ENCODE measurements around the gene TMEM270.

Gene TMEM270

DNA sequence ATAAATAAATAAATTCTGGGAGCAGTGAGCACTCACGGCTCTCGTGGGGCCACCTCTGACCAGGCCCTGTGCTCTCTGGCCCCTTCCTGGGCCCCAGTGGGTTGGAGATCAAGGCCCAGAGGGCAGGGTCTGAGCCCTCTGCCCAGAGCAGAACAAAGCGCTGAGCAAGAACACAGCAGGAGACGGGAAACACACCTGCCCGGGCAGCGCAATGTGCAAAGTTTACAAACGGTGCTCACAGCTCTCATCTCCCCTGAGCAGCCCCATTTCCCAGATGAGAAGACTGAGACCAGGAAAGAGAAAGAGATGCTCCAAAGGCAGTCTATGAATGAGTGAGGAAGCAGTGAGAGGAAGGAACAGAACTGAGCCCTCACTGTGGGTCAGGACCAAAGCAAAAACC, 21.7 kb upstream of the TMEM270 start:
- Histone ChIP-seq H3K36me3 (ENCODE audit: control insufficient read depth in 1 of 2, insufficient read depth in 2 of 2, low read depth in 1 of 2, low read length in 2 of 2) (peaks cover 0 to 11% of the 10 kb centered on the region in 2 experiments), H3K9ac (ENCODE audit: low read length) (no peak overlapping the region), H3K27ac (ENCODE audit: low read length, poor library complexity, severe bottlenecking) (no peak overlapping the region), H4K91ac (ENCODE audit: low read length) (no peak overlapping the region), H2AK5ac (ENCODE audit: low read length, severe bottlenecking) (no peak overlapping the region), H4K8ac (ENCODE audit: low read length) (no peak overlapping the region), H3K9me3 (ENCODE audit: control insufficient read depth, low read length) (no peaks in the 10 kb centered on the region), H2BK15ac (ENCODE audit: low read depth, poor library complexity, severe bottlenecking) (no peak overlapping the region), H3K27me3 (ENCODE audit: control insufficient read depth in 1 of 2, insufficient read depth in 1 of 2, low read length in 2 of 2) (no peaks in the 10 kb centered on the region), H3K4me1 (ENCODE audit: control insufficient read depth, insufficient read depth, low read depth, low read length) (peaks cover 16% of the 10 kb centered on the region), H2BK12ac (ENCODE audit: low read length in 2 of 2) (no peak overlapping the region), H3K4me2 (ENCODE audit: low read length, poor library complexity, severe bottlenecking) (no peak overlapping the region), H3K18ac (ENCODE audit: low read depth in 1 of 2, low read length in 2 of 2) (no peak overlapping the region), H3K14ac (ENCODE audit: low read length in 2 of 2) (no peak overlapping the region), H2BK120ac (ENCODE audit: low read depth, low read length) (no peak overlapping the region), H3K4ac (ENCODE audit: low read depth in 1 of 2, low read length in 2 of 2) (no peak overlapping the region), H2BK5ac (ENCODE audit: low read depth, low read length, poor library complexity, severe bottlenecking) (no peak overlapping the region), H3K4me3 (ENCODE audit: insufficient read depth in 1 of 2, low read depth in 1 of 2, low read length in 2 of 2) (no peak overlapping the region), H2AFZ (ENCODE audit: low read depth, low read length) (no peak overlapping the region), H3K23ac (ENCODE audit: low read length in 2 of 2) (no peak overlapping the region), H3K79me1 (replicated peaks; ENCODE audit: low read length, poor library complexity, severe bottlenecking) (peaks cover 8% of the 10 kb centered on the region)
- no peak for DNase-seq
- 91% methylated on average over 5 of the region's 7 CpGs for WGBS

DNA sequence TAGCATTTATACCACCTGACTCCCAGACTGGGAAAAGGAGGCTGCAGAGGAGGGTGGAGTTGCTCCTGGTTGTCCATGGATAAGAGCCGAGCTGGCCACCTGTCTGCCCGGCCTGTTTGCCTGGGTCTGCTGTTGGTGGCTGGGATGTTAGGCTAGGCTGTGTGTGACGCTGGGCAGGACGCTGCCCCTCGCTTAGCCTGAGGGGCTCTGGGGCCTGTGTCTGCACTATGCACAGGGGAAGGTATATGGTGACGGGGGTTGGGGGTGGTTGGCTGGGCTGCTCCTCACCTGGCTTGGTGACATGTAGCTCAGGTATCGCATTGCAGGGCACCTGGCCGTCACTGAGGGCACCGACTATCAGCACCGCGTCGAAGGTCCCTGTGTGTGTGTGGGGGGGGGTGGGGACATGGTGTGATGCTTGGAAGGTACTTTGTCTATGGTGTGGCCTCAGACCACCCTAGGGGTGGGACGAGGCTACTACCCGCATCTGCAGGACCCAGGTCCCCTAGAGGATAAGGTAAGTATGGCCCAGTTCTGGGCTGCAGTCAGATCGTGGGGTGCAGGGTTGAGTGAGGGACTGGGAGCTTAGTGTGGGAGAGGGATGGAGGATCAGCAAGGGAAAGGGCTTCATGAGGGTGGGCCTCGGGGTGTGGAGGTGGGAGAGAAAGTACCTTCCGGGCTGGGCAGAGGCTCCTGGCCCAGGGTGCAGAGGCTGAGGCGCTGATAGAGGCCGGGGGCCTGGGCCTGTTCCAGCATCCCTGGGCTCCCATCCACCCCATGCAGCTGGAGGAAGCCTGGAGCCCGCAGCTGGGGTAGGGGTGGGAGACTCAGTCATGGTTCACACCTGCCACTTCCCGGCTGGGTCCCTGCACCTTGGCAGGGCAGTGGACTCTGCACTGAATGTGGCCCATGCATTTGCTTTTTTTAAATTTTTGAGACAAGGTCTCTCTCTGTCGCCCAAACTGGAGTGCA, 20.9 kb upstream of the TMEM270 start:
- Histone ChIP-seq H2AK5ac (ENCODE audit: low read length, severe bottlenecking) (no peak overlapping the region), H4K91ac (ENCODE audit: low read length) (no peak overlapping the region), H3K36me3 (ENCODE audit: control insufficient read depth in 1 of 2, insufficient read depth in 2 of 2, low read depth in 1 of 2, low read length in 2 of 2) (peaks cover 0 to 11% of the 10 kb centered on the region in 2 experiments), H2BK5ac (ENCODE audit: low read depth, low read length, poor library complexity, severe bottlenecking) (no peak overlapping the region), H3K9ac (ENCODE audit: low read length) (no peak overlapping the region), H3K9me3 (ENCODE audit: control insufficient read depth, low read length) (no peaks in the 10 kb centered on the region), H3K79me1 (replicated peaks; ENCODE audit: low read length, poor library complexity, severe bottlenecking) (peaks cover 8% of the 10 kb centered on the region), H3K4me2 (ENCODE audit: low read length, poor library complexity, severe bottlenecking) (no peak overlapping the region), H3K27me3 (ENCODE audit: control insufficient read depth in 1 of 2, insufficient read depth in 1 of 2, low read length in 2 of 2) (no peaks in the 10 kb centered on the region), H2BK12ac (ENCODE audit: low read length in 2 of 2) (no peak overlapping the region), H3K4me3 (ENCODE audit: insufficient read depth in 1 of 2, low read depth in 1 of 2, low read length in 2 of 2) (no peak overlapping the region), H2BK15ac (ENCODE audit: low read depth, poor library complexity, severe bottlenecking) (no peak overlapping the region), H4K8ac (ENCODE audit: low read length) (no peak overlapping the region), H3K18ac (ENCODE audit: low read depth in 1 of 2, low read length in 2 of 2) (no peak overlapping the region), H3K4ac (ENCODE audit: low read depth in 1 of 2, low read length in 2 of 2) (no peak overlapping the region), H3K27ac (ENCODE audit: low read length, poor library complexity, severe bottlenecking) (no peak overlapping the region), H2AFZ (ENCODE audit: low read depth, low read length) (no peak overlapping the region), H3K4me1 (ENCODE audit: control insufficient read depth, insufficient read depth, low read depth, low read length) (peaks cover 16% of the 10 kb centered on the region), H2BK120ac (ENCODE audit: low read depth, low read length) (no peak overlapping the region), H3K14ac (ENCODE audit: low read length in 2 of 2) (no peak overlapping the region), H3K23ac (ENCODE audit: low read length in 2 of 2) (no peak overlapping the region)
- 93% methylated on average over 22 of the region's 22 CpGs for WGBS
- no peak for DNase-seq

- no peak overlapping the region for H2BK15ac ChIP-seq (ENCODE audit: low read depth, poor library complexity, severe bottlenecking)
- 97% methylated on average over 16 of the region's 16 CpGs for WGBS
- no peak overlapping the region for H3K4ac ChIP-seq (ENCODE audit: low read depth in 1 of 2, low read length in 2 of 2)
- H3K27ac ChIP-seq (ENCODE audit: low read length, poor library complexity, severe bottlenecking) = no peak overlapping the region
- H3K23ac ChIP-seq (ENCODE audit: low read length in 2 of 2) = no peak overlapping the region
- H3K14ac ChIP-seq (ENCODE audit: low read length in 2 of 2) = no peak overlapping the region
- no peak overlapping the region for H4K91ac ChIP-seq (ENCODE audit: low read length)
- no peak overlapping the region for H2AFZ ChIP-seq (ENCODE audit: low read depth, low read length)
- peak overlapping the region; percentile 91 for H3K9ac ChIP-seq (ENCODE audit: low read length)
- no peak for DNase-seq
- H3K4me1 ChIP-seq (ENCODE audit: control insufficient read depth, insufficient read depth, low read depth, low read length) = peaks cover 16% of the 10 kb centered on the region
- H4K8ac ChIP-seq (ENCODE audit: low read length) = peak overlapping the region; percentile 59
- peaks cover 0 to 11% of the 10 kb centered on the region in 2 experiments for H3K36me3 ChIP-seq (ENCODE audit: control insufficient read depth in 1 of 2, insufficient read depth in 2 of 2, low read depth in 1 of 2, low read length in 2 of 2)
- H3K4me3 ChIP-seq (ENCODE audit: insufficient read depth in 1 of 2, low read depth in 1 of 2, low read length in 2 of 2) = peak overlapping the region in 1 of 2 experiments; percentile 81
- no peak overlapping the region for H3K18ac ChIP-seq (ENCODE audit: low read depth in 1 of 2, low read length in 2 of 2)
- H2BK120ac ChIP-seq (ENCODE audit: low read depth, low read length) = no peak overlapping the region
- peak overlapping the region; percentile 6 for H2AK5ac ChIP-seq (ENCODE audit: low read length, severe bottlenecking)
- no peaks in the 10 kb centered on the region for H3K9me3 ChIP-seq (ENCODE audit: control insufficient read depth, low read length)
- no peak overlapping the region for H3K4me2 ChIP-seq (ENCODE audit: low read length, poor library complexity, severe bottlenecking)
- no peaks in the 10 kb centered on the region for H3K27me3 ChIP-seq (ENCODE audit: control insufficient read depth in 1 of 2, insufficient read depth in 1 of 2, low read length in 2 of 2)
- no peak overlapping the region for H2BK5ac ChIP-seq (ENCODE audit: low read depth, low read length, poor library complexity, severe bottlenecking)
- H3K79me1 ChIP-seq (replicated peaks; ENCODE audit: low read length, poor library complexity, severe bottlenecking) = peaks cover 8% of the 10 kb centered on the region
- H2BK12ac ChIP-seq (ENCODE audit: low read length in 2 of 2) = peak overlapping the region in 1 of 2 experiments; percentile 23
Measured at GRCh38 chr7:73840715-73841379, 20.1 kb upstream of the TMEM270 start.

DNA sequence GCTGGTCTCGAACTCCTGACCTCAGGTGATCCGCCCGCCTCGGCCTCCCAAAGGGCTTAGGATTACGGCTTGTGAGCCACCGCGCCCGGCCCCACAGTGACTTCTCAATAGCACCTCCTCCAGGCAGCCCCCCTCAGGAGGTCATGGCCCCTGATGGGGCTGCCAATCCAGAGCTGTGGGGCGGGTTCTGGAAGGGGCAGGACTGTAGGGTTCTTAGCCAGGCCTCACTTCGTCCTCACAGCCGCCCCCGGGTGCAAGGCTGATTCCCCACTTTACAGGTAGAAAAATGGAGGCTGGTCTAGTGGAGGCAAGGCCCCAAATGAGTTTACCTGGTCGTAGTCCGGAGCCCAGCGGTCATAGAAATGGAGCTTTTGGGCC, 19.3 kb upstream of the TMEM270 start:
- peak overlapping the region; percentile 98 for H4K8ac ChIP-seq (ENCODE audit: low read length)
- H2AFZ ChIP-seq (ENCODE audit: low read depth, low read length) = no peak overlapping the region
- no peak overlapping the region for H3K27ac ChIP-seq (ENCODE audit: low read length, poor library complexity, severe bottlenecking)
- peak overlapping the region; percentile 35 for H2BK5ac ChIP-seq (ENCODE audit: low read depth, low read length, poor library complexity, severe bottlenecking)
- H3K23ac ChIP-seq (ENCODE audit: low read length in 2 of 2) = no peak overlapping the region
- peaks cover 8% of the 10 kb centered on the region for H3K79me1 ChIP-seq (replicated peaks; ENCODE audit: low read length, poor library complexity, severe bottlenecking)
- peak overlapping the region; percentile 91 for H3K9ac ChIP-seq (ENCODE audit: low read length)
- no peak overlapping the region for H2BK120ac ChIP-seq (ENCODE audit: low read depth, low read length)
- no peak for DNase-seq
- no peak overlapping the region for H2BK15ac ChIP-seq (ENCODE audit: low read depth, poor library complexity, severe bottlenecking)
- H3K14ac ChIP-seq (ENCODE audit: low read length in 2 of 2) = no peak overlapping the region
- 73% methylated on average over 15 of the region's 15 CpGs for WGBS
- H3K4me2 ChIP-seq (ENCODE audit: low read length, poor library complexity, severe bottlenecking) = peak overlapping the region; percentile 69
- no peaks in the 10 kb centered on the region for H3K9me3 ChIP-seq (ENCODE audit: control insufficient read depth, low read length)
- no peak overlapping the region for H4K91ac ChIP-seq (ENCODE audit: low read length)
- H3K27me3 ChIP-seq (ENCODE audit: control insufficient read depth in 1 of 2, insufficient read depth in 1 of 2, low read length in 2 of 2) = no peaks in the 10 kb centered on the region
- peak overlapping the region; percentile 67 to 81 for H3K4me3 ChIP-seq (ENCODE audit: insufficient read depth in 1 of 2, low read depth in 1 of 2, low read length in 2 of 2)
- H2BK12ac ChIP-seq (ENCODE audit: low read length in 2 of 2) = no peak overlapping the region
- H3K18ac ChIP-seq (ENCODE audit: low read depth in 1 of 2, low read length in 2 of 2) = peak overlapping the region; percentile 13 to 58
- H3K4me1 ChIP-seq (ENCODE audit: control insufficient read depth, insufficient read depth, low read depth, low read length) = peaks cover 16% of the 10 kb centered on the region
- H2AK5ac ChIP-seq (ENCODE audit: low read length, severe bottlenecking) = peak overlapping the region; percentile 85
- peaks cover 0 to 11% of the 10 kb centered on the region in 2 experiments for H3K36me3 ChIP-seq (ENCODE audit: control insufficient read depth in 1 of 2, insufficient read depth in 2 of 2, low read depth in 1 of 2, low read length in 2 of 2)
- H3K4ac ChIP-seq (ENCODE audit: low read depth in 1 of 2, low read length in 2 of 2) = peak overlapping the region in 1 of 2 experiments; percentile 51

Data from mesenchymal stem cell (in vitro differentiated cells and primary cell).